Erythroblast (primary cell): ENCODE results near the gene CDC42BPB.

Source experiments
- DNase-seq, 2 experiments: peaks; one replicate each; lab custom pipeline; 2025; lab: John Stamatoyannopoulos, UW
- GATA1 ChIP-seq: IDR thresholded peaks from 2 replicates; pipeline ENCODE4 v1.6.1; 2011; ENCODE audit warnings: low read depth, mild to moderate bottlenecking, control low read depth, low read length, moderate library complexity
- POLR2A ChIP-seq: IDR thresholded peaks from 2 replicates; pipeline ENCODE4 v1.6.1; 2011; ENCODE audit warnings: mild to moderate bottlenecking, low read length

Gene CDC42BPB

GRCh38 chr14:103073876-103074728 lies 16.8 kb upstream of the CDC42BPB start:
- DNase-seq = peak in 1 of 2 experiments; percentile 49
- no peak for TF ChIP-seq POLR2A
- no peak for TF ChIP-seq GATA1

- DNase-seq = no peak
Measured at GRCh38 chr14:103073367-103073875, 16.1 kb upstream of the CDC42BPB start.

GRCh38 chr14:103072595-103073366 lies 15.4 kb upstream of the CDC42BPB start:
- peak; percentile 56 to 57 for DNase-seq
- no peak for TF ChIP-seq POLR2A
- TF ChIP-seq GATA1 = no peak

More at GRCh38 chr14:103073367-103073875, 16.1 kb upstream of the CDC42BPB start:
- TF ChIP-seq POLR2A (no peak), GATA1 (no peak)

- no peak for DNase-seq
- no peak for TF ChIP-seq GATA1
- no peak for TF ChIP-seq POLR2A
Measured at GRCh38 chr14:103071544-103072251, 14.3 kb upstream of the CDC42BPB start.

- no peak for DNase-seq
- TF ChIP-seq GATA1 = no peak
- no peak for TF ChIP-seq POLR2A
Measured at GRCh38 chr14:103070971-103071542, 13.7 kb upstream of the CDC42BPB start.

GRCh38 chr14:103070263-103070885 lies 13.0 kb upstream of the CDC42BPB start:
- DNase-seq = no peak
- no peak for TF ChIP-seq POLR2A
- no peak for TF ChIP-seq GATA1

GRCh38 chr14:103068351-103069073 lies 11.2 kb upstream of the CDC42BPB start:
- no peak for DNase-seq

GRCh38 chr14:103067231-103067954 lies 10.0 kb upstream of the CDC42BPB start:
- TF ChIP-seq GATA1 (no peak), POLR2A (no peak)
- DNase-seq = no peak

More at GRCh38 chr14:103068351-103069073, 11.2 kb upstream of the CDC42BPB start:
- TF ChIP-seq POLR2A (no peak), GATA1 (no peak)

- no peak for DNase-seq
- TF ChIP-seq POLR2A = no peak
- TF ChIP-seq GATA1 = no peak
Measured at GRCh38 chr14:103066399-103066798, 9.1 kb upstream of the CDC42BPB start.

DNA sequence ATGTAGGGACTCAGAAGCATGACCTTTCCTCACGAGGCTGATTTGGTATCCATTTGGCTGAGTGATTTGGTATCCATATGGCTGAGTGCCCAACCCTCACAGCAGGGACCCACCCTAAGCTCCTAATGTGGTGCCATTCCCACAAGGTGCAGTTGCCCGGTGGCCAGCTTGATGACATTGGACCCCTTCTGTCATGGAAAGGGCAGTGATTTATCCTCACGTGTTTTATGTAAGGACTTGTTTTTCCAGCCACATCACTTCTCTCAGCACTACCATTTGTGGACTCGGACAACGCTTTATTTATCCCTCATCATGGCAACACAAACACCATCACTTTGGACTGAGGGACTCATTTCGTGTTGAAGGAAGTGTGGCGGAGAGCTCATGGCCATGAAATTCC lies 8.5 kb upstream of the CDC42BPB start:
- no peak for TF ChIP-seq GATA1
- TF ChIP-seq POLR2A = no peak
- DNase-seq = no peak

GRCh38 chr14:103064978-103065377 lies 7.6 kb upstream of the CDC42BPB start:
- DNase-seq = no peak
- TF ChIP-seq GATA1 = no peak
- TF ChIP-seq POLR2A = no peak

DNA sequence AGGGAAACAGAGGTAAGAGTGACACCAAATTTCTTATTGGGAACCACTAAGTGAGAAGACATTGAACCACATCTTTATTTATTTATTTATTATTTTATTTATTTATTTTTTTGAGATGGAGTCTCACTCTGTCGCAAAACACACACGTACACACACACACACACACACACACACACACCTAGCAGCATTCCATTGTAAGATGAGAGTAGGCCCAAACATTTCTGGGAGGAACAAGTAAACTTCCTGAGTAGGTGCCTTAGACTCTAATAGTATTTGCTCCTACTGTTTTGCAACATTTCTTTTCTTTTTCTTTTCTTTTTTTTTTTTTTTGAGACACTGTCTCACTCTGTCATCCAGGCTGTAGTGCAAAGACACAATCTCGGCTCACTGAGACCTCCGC lies 7.1 kb upstream of the CDC42BPB start:
- TF ChIP-seq GATA1 (no peak), POLR2A (no peak)

GRCh38 chr14:103061482-103061976 lies 4.2 kb upstream of the CDC42BPB start:
- TF ChIP-seq POLR2A (no peak), GATA1 (no peak)

More for the DNA sequence above, 7.1 kb upstream of the CDC42BPB start:
- DNase-seq = no peak

More at GRCh38 chr14:103061482-103061976, 4.2 kb upstream of the CDC42BPB start:
- DNase-seq = no peak
